Thymus (tissue), 14 donors: ENCODE data around the gene LNPK. TPM values are rescaled to one million over a fixed set of nuclear protein-coding genes. Genes with fewer than 3 reads are reported as not detected.

Source experiments
- DNase-seq, 9 donors: peaks; one replicate each; pipeline ENCODE4 v3.0.0-alpha.2; 2013; ENCODE audit warnings: low spot score in 9 of 9, low read depth in 6 of 9, missing footprints in 1 of 9
- H3K27ac ChIP-seq, 2 donors: one replicate each; pipeline ENCODE4 v1.5.1; 2013; ENCODE audit warnings: control low read depth in 1 of 2, low read depth in 1 of 2, low read length in 1 of 2, mild to moderate bottlenecking in 1 of 2, moderate library complexity in 1 of 2
- H3K27me3 ChIP-seq, 2 donors: one replicate each; pipeline ENCODE4 v1.5.1; 2013; ENCODE audit warnings: low read length in 1 of 2; ENCODE audit not compliant: control insufficient read depth in 2 of 2, insufficient read depth in 1 of 2
- H3K36me3 ChIP-seq, 2 donors: one replicate each; pipeline ENCODE4 v1.5.1; 2013; ENCODE audit warnings: low read length in 1 of 2, mild to moderate bottlenecking in 1 of 2, moderate library complexity in 1 of 2; ENCODE audit not compliant: control insufficient read depth in 2 of 2, insufficient read depth in 2 of 2
- H3K4me1 ChIP-seq, 2 donors: one replicate each; pipeline ENCODE4 v1.5.1; 2013; ENCODE audit warnings: low read length in 2 of 2; ENCODE audit not compliant: control insufficient read depth in 2 of 2, insufficient read depth in 2 of 2
- H3K4me3 ChIP-seq, 2 donors: one replicate each; pipeline ENCODE4 v1.5.1; 2013; ENCODE audit warnings: low read length in 2 of 2, control low read depth in 1 of 2, mild to moderate bottlenecking in 1 of 2
- H3K9me3 ChIP-seq, 2 donors: one replicate each; pipeline ENCODE4 v1.5.1; 2013; ENCODE audit warnings: low read length in 1 of 2, mild to moderate bottlenecking in 1 of 2; ENCODE audit not compliant: control insufficient read depth in 2 of 2, insufficient read depth in 1 of 2
- WGBS: extraction: QIAGEN DNeasy Blood & Tissue Kit; methylation state at CpG from one replicate; pipeline ENCODE4 v1.1.7; 2013; 5-methylcytosine and 5-hydroxymethylcytosine counted together
- long read RNA-seq, 10 donors: transcript quantifications; one replicate each; lab custom pipeline, GENCODE V29; 2026
- polyA plus RNA-seq: library from polyadenylated mRNA; stranded (reverse); fragments of 200-250 nt; gene quantifications from one replicate; pipeline ENCODE4 v1.2.3, GENCODE V29; 2013
- total RNA-seq: library from RNA; stranded (reverse); fragments of 120-200 nt; gene quantifications from one replicate; pipeline ENCODE4 v1.2.4, GENCODE V29; 2013
- donor health status: healthy.

LNPK gene
- total RNA-seq (23.5 TPM), polyA plus RNA-seq (9.1 TPM)
- long read RNA-seq, donor 1, result 0 reads
- long read RNA-seq, donor 2, full-length matches to known transcripts, result 4 of 4 reads
- long read RNA-seq, donor 2, partial matches to known transcripts, result 0 of 4 reads
- long read RNA-seq, donor 2, other reads (novel, unspliced or antisense), result 0 of 4 reads
- long read RNA-seq, donor 3, full-length matches to known transcripts, result 3 of 3 reads
- long read RNA-seq, donor 3, partial matches to known transcripts, result 0 of 3 reads
- long read RNA-seq, donor 3, other reads (novel, unspliced or antisense), result 0 of 3 reads
- long read RNA-seq, donor 4, full-length matches to known transcripts, result 2 of 2 reads
- long read RNA-seq, donor 4, partial matches to known transcripts, result 0 of 2 reads
- long read RNA-seq, donor 4, other reads (novel, unspliced or antisense), result 0 of 2 reads
- long read RNA-seq, donor 5, full-length matches to known transcripts, result 7 of 7 reads
- long read RNA-seq, donor 5, partial matches to known transcripts, result 0 of 7 reads
- long read RNA-seq, donor 5, other reads (novel, unspliced or antisense), result 0 of 7 reads
- long read RNA-seq, donor 6, full-length matches to known transcripts, result 3 of 3 reads
- long read RNA-seq, donor 6, partial matches to known transcripts, result 0 of 3 reads
- long read RNA-seq, donor 6, other reads (novel, unspliced or antisense), result 0 of 3 reads
- long read RNA-seq, donor 7, full-length matches to known transcripts, result 5 of 5 reads
- long read RNA-seq, donor 7, partial matches to known transcripts, result 0 of 5 reads
- long read RNA-seq, donor 7, other reads (novel, unspliced or antisense), result 0 of 5 reads
- long read RNA-seq, donor 8, full-length matches to known transcripts, result 3 of 3 reads
- long read RNA-seq, donor 8, partial matches to known transcripts, result 0 of 3 reads
- long read RNA-seq, donor 8, other reads (novel, unspliced or antisense), result 0 of 3 reads
- long read RNA-seq, donor 9, full-length matches to known transcripts, result 2 of 2 reads
- long read RNA-seq, donor 9, partial matches to known transcripts, result 0 of 2 reads
- long read RNA-seq, donor 9, other reads (novel, unspliced or antisense), result 0 of 2 reads
- long read RNA-seq, donor 10, full-length matches to known transcripts, result 4 of 4 reads
- long read RNA-seq, donor 10, partial matches to known transcripts, result 0 of 4 reads
- long read RNA-seq, donor 10, other reads (novel, unspliced or antisense), result 0 of 4 reads

- Histone ChIP-seq H3K4me1 (peaks cover 8 to 13% of the 10 kb centered on the region in 2 donors), H3K9me3 (no peaks in the 10 kb centered on the region), H3K27ac (peak within 1 kb of the TSS; percentile 82 to 84), H3K27me3 (no peaks in the 10 kb centered on the region), H3K36me3 (no peaks in the 10 kb centered on the region), H3K4me3 (peak within 1 kb of the TSS; percentile 56 to 95)
- peak; percentile 69 to 95 (median 86) for DNase-seq
- WGBS, result under 1% methylated on average over 57 of the region's 57 CpGs
Measured at GRCh38 chr2:176001916-176002687, at the start of gene LNPK. LNPK (minus strand) TSS chr2:176002267; CDS start chr2:175995584, 6,683 bp downstream.

GRCh38 chr2:176039375-176039774 is 37.3 kb upstream of the LNPK start:
- Histone ChIP-seq H3K4me3 (no peak overlapping the region), H3K36me3 (no peaks in the 10 kb centered on the region), H3K9me3 (no peaks in the 10 kb centered on the region), H3K4me1 (no peaks in the 10 kb centered on the region), H3K27ac (no peak overlapping the region), H3K27me3 (peaks cover 0 to 3% of the 10 kb centered on the region in 2 donors)
- WGBS, result 35% methylated on average over 3 of the region's 3 CpGs
- no peak for DNase-seq

GRCh38 chr2:176038694-176039093 is 36.6 kb upstream of the LNPK start:
- WGBS, result 84% methylated on average over 2 of the region's 2 CpGs
- no peaks in the 10 kb centered on the region for H3K36me3 ChIP-seq
- no peak overlapping the region for H3K27ac ChIP-seq
- H3K4me1 ChIP-seq, result no peaks in the 10 kb centered on the region
- DNase-seq, result no peak
- peaks cover 0 to 3% of the 10 kb centered on the region in 2 donors for H3K27me3 ChIP-seq
- H3K4me3 ChIP-seq, result no peak overlapping the region
- no peaks in the 10 kb centered on the region for H3K9me3 ChIP-seq

GRCh38 chr2:176035013-176035691 is 33.1 kb upstream of the LNPK start:
- no peaks in the 10 kb centered on the region for H3K9me3 ChIP-seq
- H3K4me1 ChIP-seq, result no peaks in the 10 kb centered on the region
- no peaks in the 10 kb centered on the region for H3K36me3 ChIP-seq
- WGBS, result 87% methylated on average over 6 of the region's 6 CpGs
- DNase-seq, result no peak
- H3K27ac ChIP-seq, result no peak overlapping the region
- H3K4me3 ChIP-seq, result no peak overlapping the region
- H3K27me3 ChIP-seq, result no peaks in the 10 kb centered on the region

- no peaks in the 10 kb centered on the region for H3K4me1 ChIP-seq
- H3K27ac ChIP-seq, result no peak overlapping the region
- peaks cover 2 to 5% of the 10 kb centered on the region in 2 donors for H3K27me3 ChIP-seq
- H3K9me3 ChIP-seq, result no peaks in the 10 kb centered on the region
- H3K36me3 ChIP-seq, result no peaks in the 10 kb centered on the region
- DNase-seq, result no peak
- no peak overlapping the region for H3K4me3 ChIP-seq
- WGBS, result 91% methylated on average over 2 of the region's 2 CpGs
Measured at GRCh38 chr2:176027806-176028205, 25.7 kb upstream of the LNPK start.

- H3K27me3 ChIP-seq, result peaks cover 2 to 7% of the 10 kb centered on the region in 2 donors
- H3K27ac ChIP-seq, result no peak overlapping the region
- H3K9me3 ChIP-seq, result no peaks in the 10 kb centered on the region
- 90% methylated on average over 4 of the region's 4 CpGs for WGBS
- no peaks in the 10 kb centered on the region for H3K4me1 ChIP-seq
- H3K36me3 ChIP-seq, result no peaks in the 10 kb centered on the region
- no peak for DNase-seq
- H3K4me3 ChIP-seq, result no peak overlapping the region
Measured at GRCh38 chr2:176025932-176026331, 23.9 kb upstream of the LNPK start.

GRCh38 chr2:176024083-176024482 is 22.0 kb upstream of the LNPK start:
- Histone ChIP-seq H3K27me3 (peaks cover 2 to 7% of the 10 kb centered on the region in 2 donors), H3K9me3 (no peaks in the 10 kb centered on the region), H3K36me3 (no peaks in the 10 kb centered on the region), H3K4me1 (no peaks in the 10 kb centered on the region), H3K27ac (no peak overlapping the region), H3K4me3 (no peak overlapping the region)
- DNase-seq, result no peak
- 98% methylated on average over 2 of the region's 2 CpGs for WGBS

GRCh38 chr2:176022048-176022447 is 20.0 kb upstream of the LNPK start:
- DNase-seq, result no peak
- 98% methylated on average over 1 of the region's 1 CpG for WGBS

More at GRCh38 chr2:176022048-176022447, 20.0 kb upstream of the LNPK start:
- Histone ChIP-seq H3K36me3 (no peaks in the 10 kb centered on the region), H3K27me3 (peaks cover 2% of the 10 kb centered on the region in 2 donors), H3K9me3 (no peaks in the 10 kb centered on the region), H3K4me1 (no peaks in the 10 kb centered on the region), H3K4me3 (no peak overlapping the region), H3K27ac (no peak overlapping the region)
